DND-41 (cell line): ENCODE measurements around the gene CCL7.

Source experiments
- EZH2 ChIP-seq: IDR thresholded peaks from 3 replicates; pipeline ENCODE4 v1.6.1; 2012; ENCODE audit warnings: borderline replicate concordance, low read depth, mild to moderate bottlenecking, moderate library complexity, low read length, inconsistent platforms; ENCODE audit not compliant: severe bottlenecking
- TF ChIP-seq, protein P1 (sequence below): IDR thresholded peaks from 2 replicates; pipeline ENCODE4 v1.5.1; 2012; ENCODE audit warnings: borderline replicate concordance, low read length, moderate library complexity, mild to moderate bottlenecking; ENCODE audit not compliant: poor library complexity, severe bottlenecking; ENCODE audit errors: extremely low read depth

DNA sequence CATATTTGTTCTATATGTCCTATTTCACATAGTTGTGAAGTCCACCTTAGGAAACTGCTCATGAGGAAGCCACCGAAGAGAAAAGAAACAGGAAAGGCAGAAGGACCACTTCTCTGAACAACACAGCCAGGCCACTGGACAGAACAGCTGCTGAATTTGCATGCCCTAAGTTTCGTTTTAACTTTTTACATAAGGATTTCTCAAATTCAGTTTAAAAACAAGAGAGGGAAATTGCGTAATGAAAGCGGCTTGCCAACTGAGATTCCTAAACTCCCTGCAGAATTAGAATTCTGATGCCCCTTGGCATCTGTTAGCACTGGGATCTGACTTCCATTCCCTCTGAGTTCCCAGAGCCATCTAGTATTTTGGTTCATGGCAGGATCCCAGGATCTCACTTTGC lies 44.3 kb downstream of the CCL7 start:
- TF ChIP-seq, protein P1, sequence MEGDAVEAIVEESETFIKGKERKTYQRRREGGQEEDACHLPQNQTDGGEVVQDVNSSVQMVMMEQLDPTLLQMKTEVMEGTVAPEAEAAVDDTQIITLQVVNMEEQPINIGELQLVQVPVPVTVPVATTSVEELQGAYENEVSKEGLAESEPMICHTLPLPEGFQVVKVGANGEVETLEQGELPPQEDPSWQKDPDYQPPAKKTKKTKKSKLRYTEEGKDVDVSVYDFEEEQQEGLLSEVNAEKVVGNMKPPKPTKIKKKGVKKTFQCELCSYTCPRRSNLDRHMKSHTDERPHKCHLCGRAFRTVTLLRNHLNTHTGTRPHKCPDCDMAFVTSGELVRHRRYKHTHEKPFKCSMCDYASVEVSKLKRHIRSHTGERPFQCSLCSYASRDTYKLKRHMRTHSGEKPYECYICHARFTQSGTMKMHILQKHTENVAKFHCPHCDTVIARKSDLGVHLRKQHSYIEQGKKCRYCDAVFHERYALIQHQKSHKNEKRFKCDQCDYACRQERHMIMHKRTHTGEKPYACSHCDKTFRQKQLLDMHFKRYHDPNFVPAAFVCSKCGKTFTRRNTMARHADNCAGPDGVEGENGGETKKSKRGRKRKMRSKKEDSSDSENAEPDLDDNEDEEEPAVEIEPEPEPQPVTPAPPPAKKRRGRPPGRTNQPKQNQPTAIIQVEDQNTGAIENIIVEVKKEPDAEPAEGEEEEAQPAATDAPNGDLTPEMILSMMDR: no peak
- TF ChIP-seq EZH2: no peak
